ENCODE data around the gene IKBKG. TPM values are rescaled to one million over a fixed set of nuclear protein-coding genes. Genes with fewer than 3 reads are reported as not detected.
A peak's percentile ranks its signal among the peaks of the same experiment; 100 is the strongest.

Gene IKBKG
- total and polyA plus RNA-seq, 2 of the 13 experiments (the other 11 are each of a cell fraction or from before 2014, with no cell fraction given), result 30.6 to 44.3 TPM

DNA sequence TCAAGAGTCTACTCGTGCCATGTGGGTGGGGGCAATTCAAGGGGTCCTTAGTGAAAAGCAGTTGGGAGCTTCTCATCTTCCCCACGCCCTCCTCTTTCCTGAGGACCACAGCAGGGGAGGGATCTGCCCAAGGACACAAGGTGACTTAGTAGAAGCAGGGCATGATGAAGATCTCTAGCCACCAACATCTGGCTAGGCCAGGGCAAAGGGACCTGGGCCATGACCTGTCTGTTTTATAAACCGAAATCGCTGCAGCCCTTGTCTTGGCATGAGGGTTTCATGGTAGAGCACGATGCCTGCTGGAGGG is 5.9 kb upstream of the IKBKG start (continued):
- TF ChIP-seq MYC (CRISPR knock-in tag; IDR thresholded peaks at IDR 0.05; ENCODE audit: borderline replicate concordance) (no peak), SRY (CRISPR knock-in tag; IDR thresholded peaks at IDR 0.05) (no peak), ZNF777 (CRISPR knock-in tag; IDR thresholded peaks at IDR 0.05) (peak; percentile 26; the same call in 1 of the 2 replicates), ZNF430 (CRISPR knock-in tag; IDR thresholded peaks at IDR 0.05) (0 out of 2 replicates have a peak, but pooled peaks have one; percentile 25), EHMT2 (IDR thresholded peaks at IDR 0.05; ENCODE audit: borderline replicate concordance, low read depth, low read length) (no peak), TAF1 (CRISPR knock-in tag; IDR thresholded peaks at IDR 0.05) (peak; percentile 2; the same call in 1 of the 2 replicates), ZFX (CRISPR knock-in tag; IDR thresholded peaks at IDR 0.05; ENCODE audit: low read depth) (peak; percentile 10; the same call in 1 of the 2 replicates), POLR2G (IDR thresholded peaks at IDR 0.05; ENCODE audit: low read depth, low read length) (peak; percentile 44; the same call in 1 of the 2 replicates), TEAD3 (CRISPR knock-in tag; optimal IDR thresholded peaks at IDR 0.05; ENCODE audit: borderline replicate concordance) (no peak)
- TF ChIP-seq, protein P1, sequence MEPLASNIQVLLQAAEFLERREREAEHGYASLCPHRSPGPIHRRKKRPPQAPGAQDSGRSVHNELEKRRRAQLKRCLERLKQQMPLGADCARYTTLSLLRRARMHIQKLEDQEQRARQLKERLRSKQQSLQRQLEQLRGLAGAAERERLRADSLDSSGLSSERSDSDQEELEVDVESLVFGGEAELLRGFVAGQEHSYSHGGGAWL (CRISPR knock-in tag; IDR thresholded peaks at IDR 0.05), result no peak

DNA sequence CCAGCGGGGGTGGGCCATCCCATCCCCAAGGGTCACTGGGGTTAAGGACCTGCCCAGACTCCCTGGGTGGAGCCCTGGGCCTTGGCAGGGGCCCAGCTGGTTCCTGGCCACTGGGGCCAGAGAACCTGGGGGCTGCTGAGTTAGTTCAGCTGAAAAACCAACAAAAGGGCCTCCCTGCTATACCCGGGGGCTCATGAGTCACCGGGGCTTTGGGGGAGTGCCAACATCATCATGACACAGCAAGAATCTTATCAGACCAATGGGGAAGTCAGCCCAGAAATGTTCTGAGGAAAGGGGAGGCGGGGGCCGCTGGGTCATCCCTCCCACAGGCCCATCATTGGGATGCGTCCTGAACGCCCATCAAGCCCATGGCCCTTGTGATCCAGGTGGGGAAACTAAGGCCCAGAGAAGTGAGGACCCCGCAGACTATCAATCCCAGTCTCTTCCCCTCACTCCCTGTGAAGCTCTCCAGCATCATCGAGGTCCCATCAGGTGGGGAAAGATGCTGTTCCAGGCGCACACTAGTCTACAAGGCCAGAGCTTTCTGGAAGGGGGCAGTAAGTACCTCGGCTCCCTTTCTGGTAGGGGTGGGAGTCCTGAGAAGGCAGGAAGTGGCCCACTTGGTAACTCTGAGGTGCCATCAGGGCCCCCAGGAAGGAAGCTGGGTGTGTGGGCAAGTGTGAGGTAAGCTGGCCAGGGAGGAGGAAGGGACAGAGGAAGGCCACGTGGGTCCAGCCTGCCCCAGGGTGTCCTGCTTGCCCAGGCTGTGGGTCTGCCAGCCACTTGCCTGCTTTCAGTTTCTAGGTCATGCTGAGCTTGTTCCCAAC is 5.3 kb upstream of the IKBKG start:
- peak; percentile 94 for DNase-seq (ENCODE audit: low spot score)
- Histone ChIP-seq H4K20me1 (ENCODE audit: insufficient read depth, low read length) (0 out of 2 replicates have a peak, but pooled peaks cover 6% of the 10 kb centered on the region), H2AFZ (ENCODE audit: low read length) (no peak overlapping the region), H3K9ac (ENCODE audit: insufficient read depth, low read depth, low read length) (peak overlapping the region; percentile 96), H3K27me3 (ENCODE audit: control insufficient read depth in 1 of 2, insufficient read depth in 2 of 2, low read length in 2 of 2) (no peaks in the 10 kb centered on the region; a peak in 1 of 5 replicates), H3K4me1 (ENCODE audit: insufficient read depth, low read length) (peaks cover 66% of the 10 kb centered on the region), H3K79me2 (ENCODE audit: insufficient read depth, low read length) (peaks cover 34% of the 10 kb centered on the region), H3K27ac (ENCODE audit: extremely low read length, insufficient read depth, low read length) (peak overlapping the region; percentile 100), H3K4me3 (replicated peaks in 1 of 3; ENCODE audit: insufficient read depth in 1 of 3, low read depth in 2 of 3, low read length in 3 of 3) (peak overlapping the region; percentile 54 to 78 (median 72); a peak in 5 of 6 replicates), H3K36me3 (replicated peaks in 1 of 2; ENCODE audit: control insufficient read depth in 1 of 2, insufficient read depth in 2 of 2, low read length in 2 of 2) (0 out of 5 replicates have a peak, but pooled peaks cover 0 to 5% of the 10 kb centered on the region in 2 experiments), H3K9me3 (ENCODE audit: low read length) (no peaks in the 10 kb centered on the region), H3K4me2 (ENCODE audit: low read depth, low read length) (peak overlapping the region; percentile 93)
- peak; percentile 59 for ATAC-seq
- CTCF ChIA-PET (ENCODE audit: low intra/inter-chr PET ratio, low total read pairs), result no interaction called here
- BruUV-seq (replicated peaks), result no TSS peak
- POLR2A ChIA-PET, result interaction anchor here (0.6 to 4.0 kb wide), 13 partner anchors 13 to 172 kb away, joined by 3 to 38 read pairs (median 13); partner anchors contain the start of genes DNASE1L1, EMD, FAM3A and FLNA
- peak; percentile 95 for FAIRE-seq
- intact Hi-C loops (cut with micrococcal nuclease; ENCODE audit: unreplicated experiment) (no loop called here), in situ Hi-C loops (cut with HindIII; ENCODE audit: extremely low pct_ligation_motif_present, low pct_unique_long_range_greater_than_20kb) (loop anchor here (25.0 kb wide), 1 partner anchor 130 kb away; the partner anchor contains the start of genes DNASE1L1 and TAFAZZIN)
- WGBS (ENCODE audit: low lambda C conversion rate), result 0% methylated on average over 2 of the region's 12 CpGs
- TF ChIP-seq, protein P2, sequence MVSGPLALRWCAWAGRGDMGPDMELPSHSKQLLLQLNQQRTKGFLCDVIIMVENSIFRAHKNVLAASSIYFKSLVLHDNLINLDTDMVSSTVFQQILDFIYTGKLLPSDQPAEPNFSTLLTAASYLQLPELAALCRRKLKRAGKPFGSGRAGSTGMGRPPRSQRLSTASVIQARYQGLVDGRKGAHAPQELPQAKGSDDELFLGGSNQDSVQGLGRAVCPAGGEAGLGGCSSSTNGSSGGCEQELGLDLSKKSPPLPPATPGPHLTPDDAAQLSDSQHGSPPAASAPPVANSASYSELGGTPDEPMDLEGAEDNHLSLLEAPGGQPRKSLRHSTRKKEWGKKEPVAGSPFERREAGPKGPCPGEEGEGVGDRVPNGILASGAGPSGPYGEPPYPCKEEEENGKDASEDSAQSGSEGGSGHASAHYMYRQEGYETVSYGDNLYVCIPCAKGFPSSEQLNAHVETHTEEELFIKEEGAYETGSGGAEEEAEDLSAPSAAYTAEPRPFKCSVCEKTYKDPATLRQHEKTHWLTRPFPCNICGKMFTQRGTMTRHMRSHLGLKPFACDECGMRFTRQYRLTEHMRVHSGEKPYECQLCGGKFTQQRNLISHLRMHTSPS (CRISPR knock-in tag; IDR thresholded peaks at IDR 0.05; ENCODE audit: low read depth), result 0 out of 2 replicates have a peak, but pooled peaks have one; percentile 26
- no peak for TF ChIP-seq ZNF260 (CRISPR knock-in tag; IDR thresholded peaks at IDR 0.05; ENCODE audit: borderline replicate concordance, low read depth)
- no peak for TF ChIP-seq BRCA1 (CRISPR knock-in tag; IDR thresholded peaks at IDR 0.05)
- TF ChIP-seq ZNF782 (CRISPR knock-in tag; IDR thresholded peaks at IDR 0.05; ENCODE audit: borderline replicate concordance), result peak; percentile 100
- TF ChIP-seq KDM2A (CRISPR knock-in tag; IDR thresholded peaks at IDR 0.05; ENCODE audit: borderline replicate concordance, low read depth), result peak; percentile 34; the same call in 1 of the 2 replicates
- TF ChIP-seq SKI (IDR thresholded peaks at IDR 0.05; ENCODE audit: partially characterized antibody), result peak; percentile 34
- peak; percentile 91 for TF ChIP-seq NR2F6 (IDR thresholded peaks at IDR 0.05)
- peak; percentile 91 for TF ChIP-seq NR2F6 (CRISPR knock-in tag; IDR thresholded peaks at IDR 0.05)
- TF ChIP-seq CREM (IDR thresholded peaks at IDR 0.05), result peak; percentile 73
- TF ChIP-seq CREM (CRISPR knock-in tag; IDR thresholded peaks at IDR 0.05), result no peak
- TF ChIP-seq ZNF296 (CRISPR knock-in tag; conservative IDR thresholded peaks at IDR 0.05), result no peak
- TF ChIP-seq SP140L (CRISPR knock-in tag; IDR thresholded peaks at IDR 0.05; ENCODE audit: borderline replicate concordance), result no peak
- TF ChIP-seq HOXA3 (CRISPR knock-in tag; IDR thresholded peaks at IDR 0.05), result peak; percentile 70; the same call in 1 of the 2 replicates
